SHP77 (cell line): ENCODE data around the gene ACADS.

Experiments
- DNase-seq, 2 experiments: peaks; one replicate each; lab custom pipeline; 2025; lab: John Stamatoyannopoulos, UW

ACADS gene, protein sequence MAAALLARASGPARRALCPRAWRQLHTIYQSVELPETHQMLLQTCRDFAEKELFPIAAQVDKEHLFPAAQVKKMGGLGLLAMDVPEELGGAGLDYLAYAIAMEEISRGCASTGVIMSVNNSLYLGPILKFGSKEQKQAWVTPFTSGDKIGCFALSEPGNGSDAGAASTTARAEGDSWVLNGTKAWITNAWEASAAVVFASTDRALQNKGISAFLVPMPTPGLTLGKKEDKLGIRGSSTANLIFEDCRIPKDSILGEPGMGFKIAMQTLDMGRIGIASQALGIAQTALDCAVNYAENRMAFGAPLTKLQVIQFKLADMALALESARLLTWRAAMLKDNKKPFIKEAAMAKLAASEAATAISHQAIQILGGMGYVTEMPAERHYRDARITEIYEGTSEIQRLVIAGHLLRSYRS

GRCh38 chr12:120725659-120726509 is at the start of gene ACADS:
TSS of gene ACADS (plus strand) at chr12:120725826. CDS start at chr12:120725886, 60 bp downstream.
- DNase-seq, result peak; percentile 79 to 86

GRCh38 chr12:120677765-120678473 is 47.7 kb upstream of the ACADS start:
- no peak for DNase-seq

- DNase-seq, result no peak
These were observed 47.1 kb upstream of the ACADS start for GRCh38 chr12:120678572-120678971.

- DNase-seq, result no peak
These were observed 45.4 kb upstream of the ACADS start for GRCh38 chr12:120680165-120680738.

DNA sequence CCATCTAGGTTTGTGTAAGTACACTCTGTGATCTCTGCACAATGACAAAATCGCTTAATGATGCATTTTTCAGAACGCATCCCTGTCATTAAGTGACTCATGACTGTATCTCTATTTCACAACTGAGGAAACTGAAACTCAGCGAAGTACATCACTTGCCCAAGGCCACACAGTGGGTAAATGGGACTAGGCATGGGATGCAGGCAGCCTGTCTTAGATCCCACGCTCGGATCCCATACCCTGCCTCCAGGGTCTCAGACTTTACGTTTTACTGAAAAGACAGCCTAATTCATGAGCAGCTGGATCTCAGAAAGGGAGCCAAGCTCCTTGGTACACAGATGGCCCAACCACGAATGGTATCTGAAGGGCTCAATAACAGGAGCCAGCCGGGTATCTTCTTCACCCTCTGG is 41.1 kb upstream of the ACADS start:
- DNase-seq, result no peak

DNA sequence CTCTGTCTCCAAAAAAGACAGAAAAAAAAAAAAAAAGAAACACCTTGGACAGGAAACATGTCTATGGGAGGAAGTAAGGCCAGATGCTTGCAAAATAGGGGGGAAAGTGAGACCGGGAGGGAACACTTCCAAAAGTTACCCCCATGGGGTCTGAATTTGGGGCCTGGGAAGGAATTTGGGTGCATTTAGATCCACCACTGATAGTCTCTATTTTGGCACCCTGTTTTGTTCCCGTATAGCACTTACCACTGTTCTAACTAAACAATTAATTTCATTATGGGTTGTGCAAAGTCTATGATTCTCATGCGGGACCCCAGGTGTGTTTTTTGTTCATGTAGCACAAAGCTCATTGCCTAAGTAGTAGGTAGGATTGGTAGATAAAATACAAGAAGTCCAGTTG is 40.1 kb upstream of the ACADS start:
- DNase-seq, result no peak

GRCh38 chr12:120686151-120686689 is 39.4 kb upstream of the ACADS start:
- peak; percentile 99 for DNase-seq

DNA sequence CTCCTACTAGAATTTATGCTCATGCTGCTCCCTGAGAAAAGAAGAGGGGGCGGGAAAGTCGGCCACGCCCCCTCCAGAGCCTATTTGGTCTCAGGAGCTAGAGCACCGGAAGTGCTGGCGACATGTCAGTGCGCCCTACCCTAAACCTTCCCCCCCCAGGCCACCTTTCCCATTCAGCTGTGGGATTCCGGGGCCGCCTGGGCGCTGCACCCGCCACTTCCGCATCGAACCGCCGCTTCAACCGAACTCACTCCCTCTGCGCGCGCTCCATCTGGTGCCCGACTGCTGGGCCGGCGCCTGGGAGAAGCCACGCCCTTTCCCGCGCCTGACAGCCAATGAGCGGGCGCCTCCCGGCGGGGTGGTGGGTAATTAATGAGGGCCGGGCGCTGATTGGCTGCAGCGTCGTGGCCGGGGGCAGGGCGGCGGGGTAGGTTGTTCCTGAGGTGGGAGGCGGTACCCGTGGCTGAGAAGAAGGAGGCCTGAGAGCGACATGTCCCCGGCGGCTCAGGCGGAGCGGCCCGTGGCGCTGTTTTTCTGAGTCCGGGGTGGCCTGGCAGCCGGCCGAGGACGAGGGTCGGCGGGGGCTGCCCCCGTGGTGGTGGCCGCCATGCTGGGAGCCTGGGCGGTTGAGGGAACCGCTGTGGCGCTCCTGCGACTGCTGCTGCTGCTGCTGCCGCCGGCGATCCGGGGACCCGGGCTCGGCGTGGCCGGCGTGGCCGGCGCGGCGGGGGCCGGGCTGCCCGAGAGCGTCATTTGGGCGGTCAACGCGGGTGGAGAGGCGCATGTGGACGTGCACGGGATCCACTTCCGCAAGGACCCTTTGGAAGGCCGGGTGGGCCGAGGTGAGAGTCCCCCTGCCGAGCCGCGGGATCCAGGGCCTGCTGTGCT is 38.7 kb upstream of the ACADS start, which contains the start of gene MLEC:
Gene MLEC, plus strand, starts transcription at position 460 of the 888 bp plus-strand sequence. Its CDS starts 148 bp downstream, at position 608.
- DNase-seq, result peak; percentile 98

- no peak for DNase-seq
These were observed 37.9 kb upstream of the ACADS start for GRCh38 chr12:120687578-120688289.

DNA sequence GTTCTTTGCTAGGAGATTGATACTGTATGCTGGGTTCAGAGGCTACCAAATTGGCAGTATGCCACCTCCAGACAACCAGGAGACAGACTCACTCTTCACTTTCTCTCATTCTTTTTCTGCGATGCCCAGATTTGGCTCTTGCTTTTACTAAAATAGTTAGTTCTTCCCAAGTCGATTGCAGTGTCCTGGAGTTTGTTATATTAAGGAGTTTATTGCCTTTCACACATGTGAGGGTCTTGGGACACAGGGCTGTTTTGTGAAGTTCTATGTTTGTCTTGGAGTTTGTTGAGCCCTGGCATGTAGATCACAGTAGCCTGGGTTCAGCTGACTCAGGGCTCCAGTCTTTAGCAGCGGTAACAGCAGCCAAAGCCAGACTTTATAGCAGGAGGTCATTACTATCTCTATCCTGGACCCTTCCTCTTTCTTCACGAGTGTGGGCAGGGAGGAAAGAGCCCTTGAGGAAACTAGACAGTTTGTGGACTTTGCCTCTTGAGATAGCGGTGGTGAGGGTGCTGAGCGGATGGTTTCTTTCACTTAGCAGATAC is 37.0 kb upstream of the ACADS start:
- peak in 1 of 2 experiments; percentile 22 for DNase-seq

DNA sequence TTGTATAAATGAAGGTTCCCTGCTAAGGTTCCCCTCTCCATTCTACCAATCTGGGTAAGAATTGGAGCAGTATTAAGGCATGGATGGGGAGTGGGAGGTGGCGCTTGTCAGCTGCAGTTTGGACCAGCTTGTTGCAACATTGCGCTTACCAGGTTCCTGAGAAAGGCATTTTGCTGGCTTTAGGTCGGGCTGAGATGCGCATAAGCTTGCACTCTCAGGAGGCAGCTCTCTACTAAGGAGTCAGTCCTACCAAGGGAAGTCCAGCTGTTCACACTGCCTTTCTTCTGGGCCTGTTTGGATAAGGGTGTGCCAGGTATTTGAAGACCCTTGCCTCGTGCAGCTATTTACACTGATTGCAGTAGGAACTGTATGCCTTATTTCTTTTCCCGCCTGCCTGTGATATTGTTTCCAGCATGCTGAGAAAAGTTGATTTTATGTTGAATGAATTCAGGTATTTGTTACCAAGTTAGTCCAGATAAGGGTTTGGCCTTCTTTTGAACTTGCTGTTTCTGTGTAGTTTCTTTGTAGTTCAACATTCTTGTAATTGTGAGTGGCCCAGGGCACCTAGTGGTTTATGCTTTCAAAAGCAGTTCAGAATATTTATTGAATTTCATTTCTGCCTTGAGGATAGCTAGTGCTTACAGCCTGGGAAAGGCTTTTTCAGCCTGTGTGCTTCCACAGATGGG is 36.1 kb upstream of the ACADS start:
- DNase-seq, result no peak

GRCh38 chr12:120690083-120690450 is 35.6 kb upstream of the ACADS start:
- DNase-seq, result no peak

DNA sequence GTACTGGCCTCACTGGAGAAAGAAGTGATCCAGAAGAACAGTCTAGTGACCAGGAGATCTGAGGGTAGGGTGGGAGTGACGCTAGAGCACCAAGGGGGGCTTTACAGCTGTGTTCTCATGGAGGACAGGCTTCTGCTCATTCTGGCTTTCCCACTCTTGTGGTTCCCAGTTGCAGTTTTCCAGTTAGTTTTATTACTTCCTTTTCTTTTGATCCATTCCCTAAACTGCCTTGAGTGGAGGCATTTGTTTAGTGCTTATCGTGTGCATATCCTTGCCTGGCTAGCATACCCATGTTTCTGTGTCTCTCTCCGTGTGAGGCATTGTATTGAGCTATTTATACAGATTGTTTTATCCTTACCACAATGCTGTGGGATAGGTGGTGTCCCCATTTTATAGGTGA is 34.6 kb upstream of the ACADS start:
- no peak for DNase-seq

GRCh38 chr12:120692524-120693033 is 33.0 kb upstream of the ACADS start:
- DNase-seq, result no peak

- DNase-seq, result no peak
These were observed 31.8 kb upstream of the ACADS start for GRCh38 chr12:120693848-120694247.

GRCh38 chr12:120696626-120697025 is 29.0 kb upstream of the ACADS start:
- no peak for DNase-seq

DNA sequence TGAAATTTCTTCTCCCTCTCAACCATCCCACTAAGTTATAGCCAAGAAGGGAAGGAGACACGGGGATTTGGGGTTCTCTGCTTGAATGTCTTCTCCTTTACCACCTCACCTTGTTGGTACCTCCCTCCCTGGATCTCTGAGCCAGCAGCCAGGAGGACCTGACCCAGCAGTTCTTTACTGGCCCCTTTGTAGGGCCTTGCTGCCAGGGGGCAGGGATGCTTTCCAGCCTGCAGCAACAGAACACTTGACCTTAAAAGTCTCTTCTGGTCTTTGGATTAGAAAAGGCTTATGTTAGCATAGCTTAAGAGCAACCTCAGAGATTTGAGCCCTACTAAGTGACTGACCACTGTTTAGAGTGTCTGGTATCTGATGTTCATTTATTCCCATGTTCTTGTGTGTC is 28.3 kb upstream of the ACADS start:
- DNase-seq, result no peak

- no peak for DNase-seq
These were observed 27.0 kb upstream of the ACADS start for GRCh38 chr12:120698665-120699064.

DNA sequence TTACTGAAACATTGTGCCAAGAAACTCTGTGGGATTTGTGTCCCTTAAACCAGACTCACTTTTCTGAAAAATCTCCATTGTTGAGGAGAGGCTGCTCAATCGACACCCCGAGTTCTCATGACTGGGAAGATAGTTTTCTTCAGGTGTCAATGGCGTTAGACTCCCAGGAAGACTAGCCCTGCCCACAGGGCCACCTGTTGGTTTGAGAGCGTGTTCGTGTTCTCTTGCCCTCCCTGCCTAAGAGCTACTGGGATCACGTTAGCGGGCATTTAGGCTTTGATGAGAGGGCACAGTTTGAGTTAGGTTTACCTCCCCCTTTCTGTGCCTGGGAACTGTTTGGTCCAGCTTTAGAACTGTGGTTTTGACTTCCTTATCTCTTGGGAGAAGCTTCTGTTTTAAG is 26.1 kb upstream of the ACADS start:
- no peak for DNase-seq
